GM23248 (cell line): Measurements from ENCODE around the gene SLC10A3. TPM values are rescaled to one million over a fixed set of nuclear protein-coding genes. Genes with fewer than 3 reads are reported as not detected.
"Not testable (repeated sequence)": the region's sequence is repeated elsewhere in the genome, so short reads cannot be mapped to it uniquely, and the experiment has no call there.

ENCODE experiments used
- DNase-seq: peaks from one replicate; pipeline ENCODE4 v3.0.0-alpha.2; 2015
- H2AFZ ChIP-seq: fragments of 200-600 bp; sonication (generic); 2 replicates; pipeline ENCODE4 v1.6.1; 2016; ENCODE audit warnings: antibody characterized with exemption
- H3F3A ChIP-seq: fragments of 200-600 bp; sonication (generic); 2 replicates; pipeline ENCODE4 v1.6.1; 2016; ENCODE audit warnings: mild to moderate bottlenecking, antibody characterized with exemption, mixed run types; ENCODE audit not compliant: insufficient read depth
- H3K27ac ChIP-seq: fragments of 200-600 bp; sonication (generic); 2 replicates; pipeline ENCODE4 v1.5.1; 2016; ENCODE audit warnings: mild to moderate bottlenecking
- H3K27me3 ChIP-seq: fragments of 200-600 bp; sonication (generic); replicated peaks from 2 replicates; pipeline ENCODE4 v1.6.1; 2016; ENCODE audit warnings: mild to moderate bottlenecking; ENCODE audit not compliant: insufficient read depth
- H3K36me3 ChIP-seq: fragments of 200-600 bp; sonication (generic); 2 replicates; pipeline ENCODE4 v1.6.1; 2016; ENCODE audit warnings: low read depth, mild to moderate bottlenecking
- H3K4me1 ChIP-seq: fragments of 200-600 bp; sonication (generic); 2 replicates; pipeline ENCODE4 v1.6.1; 2016; ENCODE audit warnings: mild to moderate bottlenecking; ENCODE audit not compliant: insufficient read depth
- H3K4me2 ChIP-seq: fragments of 200-600 bp; sonication (generic); one replicate; pipeline ENCODE4 v1.6.1; 2016; ENCODE audit warnings: mild to moderate bottlenecking; ENCODE audit not compliant: unreplicated experiment
- H3K4me3 ChIP-seq: fragments of 200-600 bp; sonication (generic); 2 replicates; pipeline ENCODE4 v1.5.1; 2016; ENCODE audit warnings: mild to moderate bottlenecking
- H3K79me2 ChIP-seq: fragments of 200-600 bp; sonication (generic); 2 replicates; pipeline ENCODE4 v1.6.1; 2016; ENCODE audit warnings: mild to moderate bottlenecking; ENCODE audit not compliant: insufficient read depth
- H3K9ac ChIP-seq: fragments of 200-600 bp; sonication (generic); 2 replicates; pipeline ENCODE4 v1.6.1; 2016; ENCODE audit warnings: mild to moderate bottlenecking
- H3K9me2 ChIP-seq: fragments of 200-600 bp; sonication (generic); 2 replicates; pipeline ENCODE4 v1.6.1; 2016; ENCODE audit warnings: mixed run types, mild to moderate bottlenecking, moderate library complexity; ENCODE audit not compliant: insufficient read depth
- H3K9me3 ChIP-seq: fragments of 200-600 bp; sonication (generic); one replicate; pipeline ENCODE4 v1.6.1; 2017; ENCODE audit warnings: low read depth
- H4K20me1 ChIP-seq: fragments of 200-600 bp; sonication (generic); 2 replicates; pipeline ENCODE4 v1.6.0; 2016; ENCODE audit not compliant: insufficient read depth
- EZH2 ChIP-seq: fragments of 200-600 bp; sonication (generic); IDR thresholded peaks from 2 replicates; pipeline ENCODE4 v1.6.1; 2018; ENCODE audit warnings: antibody characterized with exemption, mild to moderate bottlenecking; ENCODE audit not compliant: insufficient read depth, poor library complexity, severe bottlenecking
- EZH2phosphoT487 ChIP-seq: fragments of 200-600 bp; sonication (generic); IDR thresholded peaks from 2 replicates; pipeline ENCODE4 v1.6.1; 2018; ENCODE audit warnings: antibody characterized with exemption, moderate library complexity, mild to moderate bottlenecking, low read depth; ENCODE audit not compliant: insufficient read depth
- WGBS, 2 experiments: methylation state at CpG; one replicate each; pipeline ENCODE4 v1.1.6; 2015 to 2017; ENCODE audit warnings: low lambda C conversion rate in 2 of 2, low coverage in 1 of 2; ENCODE audit errors: missing lambda C conversion rate in 2 of 2; 5-methylcytosine and 5-hydroxymethylcytosine counted together
- in situ Hi-C: fragments of 300-500 bp; cut with MboI; formaldehyde crosslinking; loops from 2 replicates; pipeline ENCODE4 v1.15.0; 2020
- polyA plus RNA-seq: library from polyadenylated mRNA; unstranded; fragments of >200 nt; fragmentation: Nextera tagmentation; extraction: Ambion mirVana; gene quantifications from 2 replicates; pipeline ENCODE4 v1.2.1, GENCODE V29; 2016
- total RNA-seq: library from RNA; depleted of rRNA; stranded (reverse); fragments of >200 nt; shearing (Covaris generic); gene quantifications from 2 replicates; pipeline ENCODE4 v1.2.3, GENCODE V29; 2014

SLC10A3 gene
- total and polyA plus RNA-seq, 2 experiments from 2014 or later = 50.8 to 61.0 TPM

DNA sequence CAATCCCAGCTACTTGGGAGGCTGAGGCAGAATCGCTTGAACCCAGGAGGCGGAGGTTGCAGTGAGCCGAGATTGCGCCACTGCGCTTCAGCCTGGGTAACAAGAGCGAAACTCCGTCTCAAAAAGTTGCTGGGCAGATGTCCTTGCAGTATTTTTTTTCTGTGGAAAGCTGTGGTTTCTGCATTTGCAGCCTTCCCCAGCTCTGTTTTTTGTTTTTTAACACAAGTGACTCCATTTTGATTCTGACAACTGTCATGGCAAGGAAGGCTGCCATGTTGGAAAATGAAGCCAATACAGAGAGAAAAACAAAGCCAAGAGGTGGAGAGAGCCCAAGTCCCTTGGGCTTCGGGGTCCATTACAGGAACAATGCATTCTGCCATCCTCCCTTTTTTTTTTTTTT is 11.7 kb upstream of the SLC10A3 start:
- no peak for DNase-seq
- no peaks in the 10 kb centered on the region for H3K9me3 ChIP-seq
- no peaks in the 10 kb centered on the region for H3K9me2 ChIP-seq
- no peak overlapping the region for H3K4me2 ChIP-seq
- H3K9ac ChIP-seq = no peak overlapping the region
- no peaks in the 10 kb centered on the region for H3K27me3 ChIP-seq
- no peak for TF ChIP-seq EZH2phosphoT487
- TF ChIP-seq EZH2 = no peak
- H3K27ac ChIP-seq = no peak overlapping the region
- H3K36me3 ChIP-seq = no peaks in the 10 kb centered on the region
- no peak overlapping the region for H2AFZ ChIP-seq
- no peaks in the 10 kb centered on the region for H4K20me1 ChIP-seq
- in situ Hi-C loops = no loop called here
- 82 to 85% methylated on average over 8 of the region's 8 CpGs for WGBS, 2 experiments
- no peaks in the 10 kb centered on the region for H3F3A ChIP-seq
- H3K4me3 ChIP-seq = no peak overlapping the region
- peaks cover 11% of the 10 kb centered on the region for H3K4me1 ChIP-seq
- H3K79me2 ChIP-seq = no peaks in the 10 kb centered on the region

DNA sequence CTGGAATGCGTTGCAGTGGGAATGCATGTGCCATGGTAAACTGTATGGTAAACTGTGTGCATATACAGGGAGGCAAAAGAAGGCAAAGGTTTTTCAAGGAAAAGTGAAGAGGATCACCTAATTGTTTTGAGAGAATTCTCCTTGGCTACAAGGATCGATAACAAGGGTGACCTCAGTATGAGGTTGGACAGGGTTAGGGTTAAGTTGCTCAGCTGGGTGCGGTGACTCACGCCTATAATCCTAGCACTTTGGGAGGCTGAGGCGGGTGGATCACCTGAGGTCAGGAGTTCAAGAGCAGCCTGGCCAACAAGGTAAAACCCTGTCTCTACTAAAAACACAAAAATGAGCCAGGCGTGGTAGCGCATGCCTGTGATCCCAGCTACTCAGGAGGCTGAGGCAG is 11.0 kb upstream of the SLC10A3 start:
- in situ Hi-C loops, H3K36me3 ChIP-seq, DNase-seq, H3K9me3 ChIP-seq, H3K9me2 ChIP-seq, H3K27ac ChIP-seq, H3K4me2 ChIP-seq, H3F3A ChIP-seq, H3K27me3 ChIP-seq, H3K9ac ChIP-seq, H4K20me1 ChIP-seq, H3K79me2 ChIP-seq, H3K4me3 ChIP-seq, H2AFZ ChIP-seq: not testable (repeated sequence)
- 86 to 88% methylated on average over 4 to 7 of the region's 7 CpGs for WGBS, 2 experiments
- H3K4me1 ChIP-seq = peaks cover 11% of the 10 kb centered on the region

DNA sequence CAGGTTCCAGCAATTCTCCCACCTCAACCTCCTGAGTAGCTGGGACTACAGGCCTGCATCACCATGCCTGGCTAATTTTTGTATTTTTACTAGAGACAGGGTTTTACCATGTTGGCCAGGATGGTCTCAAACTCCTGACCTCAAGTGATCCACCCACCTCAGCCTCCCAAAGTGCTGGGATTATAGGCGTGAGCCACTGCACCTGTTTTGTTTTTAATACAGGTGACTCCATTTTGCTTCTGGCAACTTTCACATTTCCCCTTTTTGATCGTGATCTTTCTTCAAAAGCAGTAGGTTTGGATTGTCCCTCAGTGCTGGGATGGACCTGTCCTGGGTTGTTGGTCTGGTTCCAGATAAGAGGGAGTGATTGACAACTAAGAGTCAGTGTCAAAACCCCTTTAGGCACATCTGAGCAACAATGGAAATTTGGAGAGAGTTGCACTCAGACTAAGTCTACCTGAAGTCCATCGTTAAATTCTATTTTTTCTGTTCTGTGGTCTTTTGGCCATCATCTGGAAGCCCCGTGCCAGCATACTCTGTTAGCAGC is 6.2 kb upstream of the SLC10A3 start:
- H3K27ac ChIP-seq, in situ Hi-C loops, DNase-seq, H3K4me3 ChIP-seq, H3K36me3 ChIP-seq, H3K27me3 ChIP-seq, H2AFZ ChIP-seq, H3K79me2 ChIP-seq, H3K4me1 ChIP-seq, H3K4me2 ChIP-seq, H3K9ac ChIP-seq, H3F3A ChIP-seq, H3K9me2 ChIP-seq, H3K9me3 ChIP-seq, H4K20me1 ChIP-seq: not testable (repeated sequence)
- 88 to 91% methylated on average over 4 of the region's 4 CpGs for WGBS, 2 experiments

DNA sequence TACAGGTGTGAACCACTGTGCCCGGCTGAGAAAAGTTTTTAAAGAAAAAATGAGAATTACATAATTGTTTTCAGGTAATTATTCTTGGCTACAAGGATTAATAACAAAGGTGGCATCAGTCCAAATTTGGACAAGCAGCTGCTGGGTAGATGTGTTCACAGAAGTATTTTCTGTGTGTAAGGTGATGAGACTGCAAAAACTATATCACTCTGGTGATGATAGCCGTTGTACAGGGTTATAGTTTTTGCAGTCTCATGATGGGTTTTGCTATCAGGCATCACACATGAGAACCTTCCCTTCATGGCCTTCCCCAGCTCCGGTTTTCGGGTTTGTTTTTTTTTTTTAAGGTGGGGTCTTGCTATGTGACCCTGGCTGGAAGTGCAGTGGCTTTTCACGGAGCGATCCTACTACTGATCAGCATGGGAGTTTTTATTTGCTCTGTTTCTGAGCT is 5.1 kb upstream of the SLC10A3 start:
- H3K4me1 ChIP-seq = no peaks in the 10 kb centered on the region
- in situ Hi-C loops = no loop called here
- H3K27ac ChIP-seq = no peak overlapping the region
- H3K79me2 ChIP-seq = no peaks in the 10 kb centered on the region
- H3K9me3 ChIP-seq = no peaks in the 10 kb centered on the region
- no peak overlapping the region for H3K4me2 ChIP-seq
- no peak overlapping the region for H2AFZ ChIP-seq
- DNase-seq = no peak
- H3K9ac ChIP-seq = no peak overlapping the region
- H3K36me3 ChIP-seq = no peaks in the 10 kb centered on the region
- no peaks in the 10 kb centered on the region for H4K20me1 ChIP-seq
- H3K27me3 ChIP-seq = no peaks in the 10 kb centered on the region
- WGBS, 2 experiments = 87 to 100% methylated on average over 2 to 6 of the region's 6 CpGs
- H3K4me3 ChIP-seq = no peak overlapping the region
- H3F3A ChIP-seq = no peaks in the 10 kb centered on the region
- no peak for TF ChIP-seq EZH2
- no peak for TF ChIP-seq EZH2phosphoT487
- H3K9me2 ChIP-seq = no peaks in the 10 kb centered on the region

DNA sequence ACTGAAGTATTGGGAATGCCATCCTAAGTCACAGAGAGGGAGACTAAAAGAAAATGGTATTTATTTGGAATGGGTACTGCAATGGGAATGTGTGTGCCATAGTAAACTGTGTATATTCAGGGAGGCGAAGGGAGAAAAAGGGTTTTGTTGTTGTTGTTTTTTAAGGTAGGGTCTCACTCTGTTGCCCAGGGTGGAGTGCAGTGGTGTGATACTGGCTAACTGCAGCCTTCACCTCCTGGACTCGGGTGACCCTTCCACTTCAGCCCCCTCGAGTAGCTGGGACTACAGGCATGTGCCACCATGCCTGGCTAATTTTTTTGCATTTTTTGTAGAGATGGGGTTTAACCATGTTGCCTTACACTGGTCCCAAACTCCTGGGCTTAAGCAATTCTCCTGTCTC is 4.3 kb upstream of the SLC10A3 start:
- Histone ChIP-seq H4K20me1 (no peaks in the 10 kb centered on the region), H3K9me2 (no peaks in the 10 kb centered on the region), H2AFZ (no peak overlapping the region), H3K27ac (no peak overlapping the region), H3K79me2 (no peaks in the 10 kb centered on the region), H3K9ac (no peak overlapping the region), H3K27me3 (no peaks in the 10 kb centered on the region), H3F3A (no peaks in the 10 kb centered on the region), H3K4me1 (no peaks in the 10 kb centered on the region), H3K4me2 (no peak overlapping the region), H3K4me3 (no peak overlapping the region), H3K36me3 (no peaks in the 10 kb centered on the region), H3K9me3 (no peaks in the 10 kb centered on the region)
- WGBS, 2 experiments = 63 to 64% methylated on average over 3 of the region's 3 CpGs
- DNase-seq = no peak
- TF ChIP-seq EZH2 = no peak
- TF ChIP-seq EZH2phosphoT487 = no peak
- in situ Hi-C loops = no loop called here
